Esophagus muscularis mucosa (tissue), 4 donors: ENCODE measurements around the gene PUS7. TPM values are rescaled to one million over a fixed set of nuclear protein-coding genes. Genes with fewer than 3 reads are reported as not detected.
"Not testable (repeated sequence)": the region's sequence is repeated elsewhere in the genome, so short reads cannot be mapped to it uniquely, and the experiment has no call there.

Experiments used
- DNase-seq: peaks from one replicate; pipeline ENCODE4 v3.0.0-alpha.2; 2017; ENCODE audit errors: extremely low spot score
- H3K27ac ChIP-seq, 4 donors: fragments of 200-600 bp; sonication (generic); replicated peaks in 1 of 4; 1 replicate in 3 of 4; 2 replicates in 1 of 4; pipeline ENCODE4 v1.5.1; 2016 to 2019; ENCODE audit warnings: mild to moderate bottlenecking in 1 of 4
- H3K27me3 ChIP-seq, 4 donors: fragments of 200-600 bp; sonication (generic); one replicate each; pipeline versions ENCODE4 v1.5.1 to v1.6.0; 2016 to 2019
- H3K36me3 ChIP-seq, 4 donors: fragments of 200-600 bp; sonication (generic); one replicate each; pipeline ENCODE4 v1.5.1; 2016 to 2019
- H3K4me1 ChIP-seq, 4 donors: fragments of 200-600 bp; sonication (generic); one replicate each; pipeline ENCODE4 v1.5.1; 2016 to 2019
- H3K4me3 ChIP-seq, 4 donors: fragments of 200-600 bp; sonication (generic); 1 replicate in 2 of 4; 2 replicates in 2 of 4; pipeline ENCODE4 v1.5.1; 2016 to 2019; ENCODE audit warnings: mild to moderate bottlenecking in 4 of 4, moderate library complexity in 1 of 4
- H3K9me3 ChIP-seq, 4 donors: fragments of 200-600 bp; sonication (generic); 1 replicate in 3 of 4; 2 replicates in 1 of 4; pipeline ENCODE4 v1.5.1; 2016 to 2019
- EP300 ChIP-seq: sonication (generic); formaldehyde crosslinking; IDR thresholded peaks from one replicate; pipeline ENCODE4 v1.6.1; 2017; ENCODE audit warnings: antibody characterized with exemption
- POLR2A ChIP-seq: fragments of 450-650 bp; IDR thresholded peaks from one replicate; pipeline ENCODE4 v1.6.1; 2017; ENCODE audit warnings: antibody characterized with exemption, moderate library complexity, mild to moderate bottlenecking, low read depth
- POLR2AphosphoS5 ChIP-seq, 2 donors: sonication (generic); formaldehyde crosslinking; IDR thresholded peaks; one replicate each; pipeline ENCODE4 v1.6.1; 2017; ENCODE audit warnings: antibody characterized with exemption in 2 of 2
- WGBS: methylation state at CpG from one replicate; pipeline ENCODE4 v1.1.5; 2018; 5-methylcytosine and 5-hydroxymethylcytosine counted together
- intact Hi-C: fragments of 100-400 bp; cut with DNase I; formaldehyde crosslinking; loops from one replicate; pipeline ENCODE4 v1.15.1; 2023
- total RNA-seq, 4 donors: library from RNA; depleted of rRNA; stranded (reverse); fragments of >200 nt; gene quantifications; one replicate each; pipeline versions ENCODE4 v1.1.0 to v1.2.1, GENCODE V29; 2016
- TF ChIP-seq, protein P1 (sequence below), 3 experiments: fragments of 200-600 bp in 2 of 3; fragments of 450-650 bp in 1 of 3; sonication (generic) in 2 of 3; IDR thresholded peaks; one replicate each; pipeline ENCODE4 v1.5.1; 2017 to 2019; ENCODE audit warnings: antibody characterized with exemption in 3 of 3, mild to moderate bottlenecking in 2 of 3, moderate library complexity in 1 of 3

PUS7 gene
- total RNA-seq, 4 donors from 2014 or later: 7.1 to 22.9 (median 12.7) TPM

DNA sequence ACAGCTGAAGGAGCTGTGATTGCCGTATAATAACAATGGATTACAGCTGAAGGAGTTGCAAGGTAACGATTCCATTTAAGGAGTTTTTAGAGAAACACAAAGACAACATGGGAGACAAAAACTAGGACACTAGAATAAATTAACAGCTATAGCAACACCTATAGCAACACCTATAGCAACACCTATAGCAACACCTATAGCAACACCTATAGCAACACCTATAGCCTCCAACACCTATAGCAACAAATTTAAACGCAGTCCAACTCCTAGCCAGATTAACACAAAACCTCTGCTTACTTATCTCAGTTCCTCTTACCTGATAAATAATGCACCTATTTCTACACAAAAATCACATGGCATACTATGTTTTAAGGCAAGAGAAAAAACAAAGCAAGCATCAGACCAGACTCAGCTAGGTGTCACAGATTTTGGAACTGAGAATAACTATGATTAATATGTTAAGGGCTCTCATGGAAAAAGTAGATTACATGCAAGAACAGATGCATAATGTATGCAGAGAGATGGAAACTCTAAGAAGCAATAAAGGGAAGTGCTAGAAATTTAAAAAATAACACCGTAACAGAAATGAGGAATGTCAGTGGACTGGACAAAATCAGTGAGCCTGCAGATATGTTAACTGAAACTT is 77.6 kb downstream of the PUS7 start:
- Histone ChIP-seq H3K27ac (no peak overlapping the region), H3K36me3 (no peaks in the 10 kb centered on the region), H3K27me3 (no peaks in the 10 kb centered on the region), H3K4me1 (peaks cover 0 to 4% (median 2%) of the 10 kb centered on the region in 4 donors), H3K4me3 (no peak overlapping the region), H3K9me3 (no peaks in the 10 kb centered on the region)
- DNase-seq: no peak
- 91% methylated on average over 4 of the region's 4 CpGs for WGBS
- intact Hi-C loops: no loop called here
- TF ChIP-seq EP300 (no peak), POLR2AphosphoS5 (IDR thresholded peaks at IDR 0.05) (no peak), POLR2A (no peak)
- TF ChIP-seq, protein P1, sequence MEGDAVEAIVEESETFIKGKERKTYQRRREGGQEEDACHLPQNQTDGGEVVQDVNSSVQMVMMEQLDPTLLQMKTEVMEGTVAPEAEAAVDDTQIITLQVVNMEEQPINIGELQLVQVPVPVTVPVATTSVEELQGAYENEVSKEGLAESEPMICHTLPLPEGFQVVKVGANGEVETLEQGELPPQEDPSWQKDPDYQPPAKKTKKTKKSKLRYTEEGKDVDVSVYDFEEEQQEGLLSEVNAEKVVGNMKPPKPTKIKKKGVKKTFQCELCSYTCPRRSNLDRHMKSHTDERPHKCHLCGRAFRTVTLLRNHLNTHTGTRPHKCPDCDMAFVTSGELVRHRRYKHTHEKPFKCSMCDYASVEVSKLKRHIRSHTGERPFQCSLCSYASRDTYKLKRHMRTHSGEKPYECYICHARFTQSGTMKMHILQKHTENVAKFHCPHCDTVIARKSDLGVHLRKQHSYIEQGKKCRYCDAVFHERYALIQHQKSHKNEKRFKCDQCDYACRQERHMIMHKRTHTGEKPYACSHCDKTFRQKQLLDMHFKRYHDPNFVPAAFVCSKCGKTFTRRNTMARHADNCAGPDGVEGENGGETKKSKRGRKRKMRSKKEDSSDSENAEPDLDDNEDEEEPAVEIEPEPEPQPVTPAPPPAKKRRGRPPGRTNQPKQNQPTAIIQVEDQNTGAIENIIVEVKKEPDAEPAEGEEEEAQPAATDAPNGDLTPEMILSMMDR (IDR thresholded peaks at IDR 0.05): no peak

DNA sequence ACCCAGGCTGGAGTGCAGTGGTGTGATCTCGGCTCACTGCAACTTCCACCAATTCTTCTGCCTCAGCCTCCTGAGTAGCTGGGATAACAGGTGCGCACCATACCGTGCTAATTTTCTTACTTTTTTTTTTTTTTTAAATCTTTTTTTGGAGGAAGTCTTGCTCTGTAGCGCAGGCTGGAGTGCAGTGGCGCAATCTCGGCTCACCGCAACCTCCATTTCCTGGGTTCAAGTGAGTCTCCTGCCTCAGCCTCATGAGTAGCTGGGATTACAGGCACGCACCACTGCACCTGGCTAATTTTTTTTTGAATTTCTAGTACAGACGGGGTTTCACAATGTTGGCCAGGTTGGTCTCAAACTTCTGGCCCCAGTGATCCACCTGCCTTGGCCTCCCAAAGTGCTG is 79.9 kb downstream of the PUS7 start:
- DNase-seq, H3K27me3 ChIP-seq, H3K27ac ChIP-seq, H3K36me3 ChIP-seq, H3K4me3 ChIP-seq, H3K9me3 ChIP-seq, H3K4me1 ChIP-seq, intact Hi-C loops: not testable (repeated sequence)
- WGBS: 91% methylated on average over 9 of the region's 9 CpGs

DNA sequence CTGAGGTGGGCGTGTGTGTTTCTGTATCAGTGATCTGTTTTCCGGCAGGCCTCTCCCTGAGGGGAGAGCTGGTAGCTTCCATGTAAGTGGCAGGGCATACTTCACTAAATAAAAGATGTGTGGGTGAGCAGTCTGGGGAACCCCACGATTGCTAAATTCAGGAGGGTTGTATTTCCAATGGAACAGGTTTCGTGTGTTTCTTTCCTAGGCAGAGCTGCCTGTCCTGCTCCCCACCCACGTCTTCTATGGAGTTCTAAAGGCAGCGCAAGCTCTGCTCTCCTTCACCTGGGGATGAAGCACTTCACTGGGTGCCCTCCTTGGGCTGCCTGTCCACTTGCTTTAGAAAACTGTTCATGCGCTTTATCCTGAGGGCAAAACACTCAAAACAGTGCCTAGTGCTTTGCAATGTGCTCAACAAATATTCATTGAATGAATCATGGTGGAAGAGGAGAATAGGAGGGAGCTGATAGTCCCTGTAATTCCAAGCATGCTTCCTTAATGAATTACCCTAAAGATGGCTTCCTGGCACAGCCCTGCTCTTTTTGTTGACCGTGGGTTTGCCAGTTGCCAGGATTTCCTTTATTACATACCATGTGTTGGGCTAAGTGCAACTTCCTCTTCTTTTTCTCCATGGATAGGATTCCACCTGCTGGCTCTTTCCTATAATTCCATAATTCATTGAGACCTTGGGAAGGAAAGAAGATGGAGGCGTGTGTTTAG is 82.7 kb downstream of the PUS7 start:
- Histone ChIP-seq H3K9me3 (no peaks in the 10 kb centered on the region), H3K27me3 (no peaks in the 10 kb centered on the region), H3K4me1 (peaks cover 0 to 7% (median 6%) of the 10 kb centered on the region in 4 donors), H3K36me3 (no peaks in the 10 kb centered on the region), H3K4me3 (no peak overlapping the region), H3K27ac (no peak overlapping the region)
- peak in 1 of 2 donors; percentile 41 for TF ChIP-seq POLR2AphosphoS5 (IDR thresholded peaks at IDR 0.05)
- TF ChIP-seq, protein P1 (IDR thresholded peaks at IDR 0.05): peak in 2 of 3 experiments; percentile 4 to 10
- TF ChIP-seq EP300: no peak
- 84% methylated on average over 9 of the region's 9 CpGs for WGBS
- intact Hi-C loops: no loop called here
- no peak for DNase-seq

DNA sequence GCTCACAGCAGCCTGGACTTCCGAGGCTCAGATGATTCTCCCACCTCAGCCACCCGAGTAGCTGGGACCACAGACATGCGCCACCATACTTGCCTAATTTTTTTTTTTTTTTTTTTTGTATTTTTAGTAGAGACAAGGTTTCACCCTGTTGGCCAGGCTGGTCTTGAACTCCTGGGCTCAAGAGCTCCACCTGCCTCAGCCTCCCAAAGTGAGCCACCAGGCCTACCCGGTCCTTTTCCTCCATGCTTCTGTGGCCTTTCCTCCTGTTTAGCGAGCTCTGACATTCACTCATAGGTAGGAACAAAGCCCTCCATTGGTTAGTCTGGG is 83.3 kb downstream of the PUS7 start:
- H3K4me3 ChIP-seq: no peak overlapping the region
- intact Hi-C loops: no loop called here
- peaks cover 0 to 7% (median 6%) of the 10 kb centered on the region in 4 donors for H3K4me1 ChIP-seq
- H3K27me3 ChIP-seq: no peaks in the 10 kb centered on the region
- H3K36me3 ChIP-seq: no peaks in the 10 kb centered on the region
- no peak for DNase-seq
- no peak for TF ChIP-seq POLR2AphosphoS5 (IDR thresholded peaks at IDR 0.05)
- TF ChIP-seq EP300: no peak
- TF ChIP-seq POLR2A: no peak
- TF ChIP-seq, protein P1 (IDR thresholded peaks at IDR 0.05): no peak
- H3K9me3 ChIP-seq: no peaks in the 10 kb centered on the region
- 88% methylated on average over 5 of the region's 5 CpGs for WGBS
- H3K27ac ChIP-seq: no peak overlapping the region

DNA sequence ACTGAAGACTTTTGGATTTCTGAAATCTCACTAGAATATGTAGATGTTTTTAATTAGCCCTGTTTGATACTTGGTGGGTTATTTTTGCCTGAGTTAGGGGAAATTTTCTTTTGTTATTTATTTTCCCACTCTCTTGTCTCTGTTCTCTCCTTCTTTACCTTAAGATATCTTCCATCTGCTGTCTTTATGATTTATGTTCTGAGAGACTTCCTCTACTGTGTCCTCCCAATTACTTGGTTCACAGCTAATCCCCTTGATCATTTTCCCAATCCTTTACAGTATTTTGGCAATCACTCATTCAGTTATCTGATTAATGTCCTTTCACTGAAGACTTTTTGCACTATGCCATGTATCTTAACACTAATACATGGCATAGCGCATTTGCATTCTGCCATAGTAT is 83.8 kb downstream of the PUS7 start:
- Histone ChIP-seq H3K27ac (no peak overlapping the region), H3K4me3 (no peak overlapping the region), H3K27me3 (no peaks in the 10 kb centered on the region), H3K4me1 (peaks cover 0 to 7% (median 6%) of the 10 kb centered on the region in 4 donors), H3K36me3 (no peaks in the 10 kb centered on the region), H3K9me3 (no peaks in the 10 kb centered on the region)
- WGBS: 100% methylated on average over 1 of the region's 1 CpG
- DNase-seq: no peak
- no peak for TF ChIP-seq POLR2AphosphoS5 (IDR thresholded peaks at IDR 0.05)
- TF ChIP-seq, protein P1 (IDR thresholded peaks at IDR 0.05): no peak
- TF ChIP-seq POLR2A: no peak
- TF ChIP-seq EP300: no peak
- intact Hi-C loops: no loop called here

DNA sequence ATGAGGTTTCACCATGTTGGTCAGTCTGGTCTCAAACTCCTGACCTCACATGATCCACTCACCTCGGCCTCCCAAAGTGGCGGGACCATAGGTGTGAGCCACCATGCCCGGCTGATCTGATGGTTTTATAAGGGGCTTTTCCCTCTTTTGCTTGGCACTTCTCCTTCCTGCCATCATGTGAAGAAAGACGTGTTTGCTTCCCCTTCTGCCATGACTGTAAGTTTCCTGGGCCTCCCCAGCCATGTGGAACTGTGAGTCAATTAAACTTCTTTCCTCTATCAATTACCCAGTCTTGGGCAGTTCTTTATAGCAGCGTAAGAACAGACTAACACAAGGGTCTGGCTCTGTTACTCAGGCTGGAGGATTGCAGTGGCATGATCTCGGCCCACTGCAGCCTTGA is 84.7 kb downstream of the PUS7 start:
- H3K27ac ChIP-seq, H3K27me3 ChIP-seq, intact Hi-C loops, H3K4me1 ChIP-seq, H3K36me3 ChIP-seq, H3K4me3 ChIP-seq, DNase-seq, H3K9me3 ChIP-seq: not testable (repeated sequence)
- 91% methylated on average over 6 of the region's 6 CpGs for WGBS
